Measurements from ENCODE around the gene ATF1. TPM values are rescaled to one million over a fixed set of nuclear protein-coding genes. Genes with fewer than 3 reads are reported as not detected.
"Not testable (repeated sequence)": the region's sequence is repeated elsewhere in the genome, so short reads cannot be mapped to it uniquely, and the experiment has no call there.

ATF1 gene
- total RNA-seq, 1 donor: 29.0 TPM

- H2AFZ ChIP-seq (ENCODE audit: low read length): peak overlapping the region; percentile 65
- peaks cover 5% of the 10 kb centered on the region for H3K4me1 ChIP-seq (ENCODE audit: insufficient read depth, low read length)
- peak overlapping the region; percentile 36 for H3K4me3 ChIP-seq (ENCODE audit: insufficient read depth, low read length)
- TF ChIP-seq CTCF (IDR thresholded peaks at IDR 0.05; ENCODE audit: extremely low read depth, low read depth, low read length): peak; percentile 51
- no peaks in the 10 kb centered on the region for H3K79me2 ChIP-seq (ENCODE audit: insufficient read depth, low read length)
- no peaks in the 10 kb centered on the region for H3K27me3 ChIP-seq (ENCODE audit: insufficient read depth, low read length)
- no peaks in the 10 kb centered on the region for H4K20me1 ChIP-seq (ENCODE audit: insufficient read depth, low read length)
- H3K4me2 ChIP-seq (ENCODE audit: insufficient read depth, low read length): peak overlapping the region; percentile 25
- DNase-seq (ENCODE audit: insufficient read length, low spot score, missing footprints): no peak
- no peaks in the 10 kb centered on the region for H3K9me3 ChIP-seq (ENCODE audit: low read depth, low read length)
- no peaks in the 10 kb centered on the region for H3K36me3 ChIP-seq (ENCODE audit: insufficient read depth, low read length)
- peak overlapping the region; percentile 19 for H3K27ac ChIP-seq (ENCODE audit: low read depth, low read length)
These were observed 61.5 kb downstream of the ATF1 start for GRCh38 chr12:50825372-50825838.

- Histone ChIP-seq H3K27me3 (ENCODE audit: insufficient read depth, low read length) (no peaks in the 10 kb centered on the region), H3K9me3 (ENCODE audit: low read depth, low read length) (peaks cover 2% of the 10 kb centered on the region), H4K20me1 (ENCODE audit: insufficient read depth, low read length) (no peaks in the 10 kb centered on the region), H3K79me2 (ENCODE audit: insufficient read depth, low read length) (no peaks in the 10 kb centered on the region), H3K36me3 (ENCODE audit: insufficient read depth, low read length) (no peaks in the 10 kb centered on the region), H3K4me1 (ENCODE audit: insufficient read depth, low read length) (peaks cover 5% of the 10 kb centered on the region), H3K4me3 (ENCODE audit: insufficient read depth, low read length) (no peak overlapping the region), H3K4me2 (ENCODE audit: insufficient read depth, low read length) (no peak overlapping the region), H3K27ac (ENCODE audit: low read depth, low read length) (no peak overlapping the region), H2AFZ (ENCODE audit: low read length) (no peak overlapping the region)
- TF ChIP-seq CTCF (IDR thresholded peaks at IDR 0.05; ENCODE audit: extremely low read depth, low read depth, low read length): no peak
- no peak for DNase-seq (ENCODE audit: insufficient read length, low spot score, missing footprints)
These were observed 64.2 kb downstream of the ATF1 start for GRCh38 chr12:50828121-50828520.

GRCh38 chr12:50828886-50829285 lies 65.0 kb downstream of the ATF1 start:
- Histone ChIP-seq H2AFZ (ENCODE audit: low read length) (no peak overlapping the region), H4K20me1 (ENCODE audit: insufficient read depth, low read length) (no peaks in the 10 kb centered on the region), H3K27ac (ENCODE audit: low read depth, low read length) (no peak overlapping the region), H3K9me3 (ENCODE audit: low read depth, low read length) (peaks cover 3% of the 10 kb centered on the region), H3K36me3 (ENCODE audit: insufficient read depth, low read length) (no peaks in the 10 kb centered on the region), H3K79me2 (ENCODE audit: insufficient read depth, low read length) (no peaks in the 10 kb centered on the region), H3K4me2 (ENCODE audit: insufficient read depth, low read length) (no peak overlapping the region), H3K4me1 (ENCODE audit: insufficient read depth, low read length) (peaks cover 5% of the 10 kb centered on the region), H3K27me3 (ENCODE audit: insufficient read depth, low read length) (no peaks in the 10 kb centered on the region), H3K4me3 (ENCODE audit: insufficient read depth, low read length) (no peak overlapping the region)
- TF ChIP-seq CTCF (IDR thresholded peaks at IDR 0.05; ENCODE audit: extremely low read depth, low read depth, low read length): no peak
- DNase-seq (ENCODE audit: insufficient read length, low spot score, missing footprints): no peak

- not testable (repeated sequence) for H3K79me2 ChIP-seq (ENCODE audit: insufficient read depth, low read length); H3K27ac ChIP-seq (ENCODE audit: low read depth, low read length); H3K4me1 ChIP-seq (ENCODE audit: insufficient read depth, low read length); H3K4me3 ChIP-seq (ENCODE audit: insufficient read depth, low read length); H3K4me2 ChIP-seq (ENCODE audit: insufficient read depth, low read length); H3K9me3 ChIP-seq (ENCODE audit: low read depth, low read length); H3K36me3 ChIP-seq (ENCODE audit: insufficient read depth, low read length); H2AFZ ChIP-seq (ENCODE audit: low read length); DNase-seq (ENCODE audit: insufficient read length, low spot score, missing footprints); H4K20me1 ChIP-seq (ENCODE audit: insufficient read depth, low read length); H3K27me3 ChIP-seq (ENCODE audit: insufficient read depth, low read length)
These were observed 69.9 kb downstream of the ATF1 start for GRCh38 chr12:50833801-50834200.
